Gastrocnemius medialis (tissue), 4 donors: ENCODE results near the gene GSX2.

Experiments used
- POLR2A ChIP-seq, 2 donors: fragments of 450-650 bp; IDR thresholded peaks; one replicate each; pipeline ENCODE4 v1.6.1; 2017; ENCODE audit warnings: antibody characterized with exemption in 2 of 2, mild to moderate bottlenecking in 2 of 2, moderate library complexity in 2 of 2
- TF ChIP-seq, protein P1 (sequence below), 5 experiments: fragments of 450-650 bp in 3 of 5; fragments of 200-600 bp in 2 of 5; sonication (generic) in 2 of 5; IDR thresholded peaks in 4 of 5; conservative IDR thresholded peaks in 1 of 5; 1 replicate in 4 of 5; 2 replicates in 1 of 5; pipeline ENCODE4 v1.5.1; 2016 to 2019; ENCODE audit warnings: antibody characterized with exemption in 5 of 5, mild to moderate bottlenecking in 3 of 5, moderate library complexity in 3 of 5

DNA sequence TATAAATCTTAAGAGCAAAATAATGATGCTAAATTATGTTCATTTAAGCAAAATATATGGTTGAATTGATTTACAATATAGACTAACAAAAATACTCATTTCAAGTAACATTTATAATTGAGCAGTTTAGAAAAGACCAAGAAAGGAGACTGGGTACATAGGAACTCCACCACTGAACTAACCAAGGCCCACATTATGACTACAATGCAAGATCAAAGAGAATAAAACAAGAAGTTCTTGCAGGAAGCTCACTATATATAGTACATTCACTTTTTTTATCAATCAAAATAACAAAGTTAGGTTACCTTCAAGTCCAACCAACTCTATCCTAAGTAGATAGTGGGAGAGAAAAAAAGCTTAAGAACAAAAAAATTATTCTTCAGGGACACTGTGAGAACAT, 43.6 kb upstream of the GSX2 start:
- TF ChIP-seq, protein P1, sequence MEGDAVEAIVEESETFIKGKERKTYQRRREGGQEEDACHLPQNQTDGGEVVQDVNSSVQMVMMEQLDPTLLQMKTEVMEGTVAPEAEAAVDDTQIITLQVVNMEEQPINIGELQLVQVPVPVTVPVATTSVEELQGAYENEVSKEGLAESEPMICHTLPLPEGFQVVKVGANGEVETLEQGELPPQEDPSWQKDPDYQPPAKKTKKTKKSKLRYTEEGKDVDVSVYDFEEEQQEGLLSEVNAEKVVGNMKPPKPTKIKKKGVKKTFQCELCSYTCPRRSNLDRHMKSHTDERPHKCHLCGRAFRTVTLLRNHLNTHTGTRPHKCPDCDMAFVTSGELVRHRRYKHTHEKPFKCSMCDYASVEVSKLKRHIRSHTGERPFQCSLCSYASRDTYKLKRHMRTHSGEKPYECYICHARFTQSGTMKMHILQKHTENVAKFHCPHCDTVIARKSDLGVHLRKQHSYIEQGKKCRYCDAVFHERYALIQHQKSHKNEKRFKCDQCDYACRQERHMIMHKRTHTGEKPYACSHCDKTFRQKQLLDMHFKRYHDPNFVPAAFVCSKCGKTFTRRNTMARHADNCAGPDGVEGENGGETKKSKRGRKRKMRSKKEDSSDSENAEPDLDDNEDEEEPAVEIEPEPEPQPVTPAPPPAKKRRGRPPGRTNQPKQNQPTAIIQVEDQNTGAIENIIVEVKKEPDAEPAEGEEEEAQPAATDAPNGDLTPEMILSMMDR (IDR thresholded peaks at IDR 0.05 in 4 of 5, conservative IDR thresholded peaks at IDR 0.05 in 1 of 5), result no peak
- no peak for TF ChIP-seq POLR2A (IDR thresholded peaks at IDR 0.05)
